ENCODE measurements around the gene STRA6.
"Not testable (repeated sequence)": the region's sequence is repeated elsewhere in the genome, so short reads cannot be mapped to it uniquely, and the experiment has no call there.

STRA6 gene

DNA sequence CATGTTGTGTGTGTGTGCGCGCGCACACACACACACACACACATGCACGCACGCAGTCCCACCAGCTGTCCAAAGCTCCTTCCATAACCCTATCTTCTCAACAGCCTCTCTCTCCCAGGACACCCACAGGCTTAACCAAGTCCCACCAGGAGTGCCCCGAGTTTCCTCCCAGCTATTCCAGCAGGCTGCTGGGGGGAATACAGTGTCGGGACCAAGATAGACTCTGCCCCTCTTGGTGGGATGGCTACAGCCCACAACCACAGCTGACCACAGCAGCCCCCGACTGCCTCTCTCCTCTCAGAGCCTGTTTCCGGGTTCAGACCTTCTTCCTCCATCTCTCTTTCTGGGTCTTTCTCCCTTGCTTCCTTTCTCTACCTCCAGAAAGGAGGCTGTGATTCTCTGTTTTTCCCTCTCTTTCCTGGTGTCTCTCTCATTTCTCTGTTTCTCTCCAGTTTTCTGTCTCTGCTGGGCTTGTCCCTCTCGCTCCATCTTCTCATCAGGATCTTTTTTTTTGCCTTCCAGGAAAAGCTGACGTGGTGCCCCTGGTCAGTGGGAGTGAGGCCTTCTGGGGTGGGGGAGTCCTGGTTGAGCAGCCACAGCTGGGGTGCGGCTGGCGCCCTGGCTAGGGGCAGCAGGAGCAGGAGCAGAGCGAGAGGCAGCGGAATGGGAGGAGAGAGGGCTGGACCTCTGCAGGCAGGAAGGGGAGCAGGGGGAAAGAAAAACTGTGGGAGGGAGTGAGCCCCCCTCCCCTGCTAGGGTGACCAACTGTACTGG lies 32.3 kb downstream of the STRA6 start:
- ChIA-PET CTCF (no interaction called here), POLR2A (no interaction called here)
- DNase-seq (ENCODE audit: extremely low spot score) = no peak
- TF ChIP-seq SUZ12 (IDR thresholded peaks at IDR 0.05) = no peak
- no peak for TF ChIP-seq CTBP1 (IDR thresholded peaks at IDR 0.05; ENCODE audit: borderline replicate concordance)

- CTCF ChIA-PET = no interaction called here
- POLR2A ChIA-PET = no interaction called here
These were observed 33.9 kb downstream of the STRA6 start for GRCh38 chr15:74168711-74169126.

DNA sequence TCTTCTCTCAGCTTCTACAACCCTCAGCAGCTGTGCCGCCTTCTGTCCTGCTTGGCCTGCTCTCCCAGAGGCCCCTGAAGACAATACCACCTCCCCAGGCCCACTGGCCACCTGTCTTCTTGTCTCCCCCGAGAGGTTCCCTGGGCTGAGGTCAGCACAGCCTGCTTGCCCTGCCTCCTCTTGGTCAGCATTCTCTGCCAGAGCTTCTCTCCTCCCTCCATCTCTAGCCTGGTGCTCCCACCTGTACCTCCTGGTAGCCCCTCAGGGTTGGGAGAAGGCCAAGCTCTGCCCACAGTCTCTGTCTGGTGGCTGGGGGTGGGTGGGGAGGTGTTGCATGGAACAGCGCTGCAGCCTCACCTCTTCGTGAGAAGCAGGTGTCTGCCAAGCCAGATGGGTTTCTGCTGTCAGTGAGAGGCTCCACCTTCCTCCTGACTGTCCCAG lies 34.7 kb downstream of the STRA6 start:
- ChIA-PET POLR2A (no interaction called here), CTCF (no interaction called here)
- no peak for DNase-seq (ENCODE audit: extremely low spot score)
- TF ChIP-seq CTBP1 (IDR thresholded peaks at IDR 0.05; ENCODE audit: borderline replicate concordance) = no peak
- TF ChIP-seq L3MBTL2 (conservative IDR thresholded peaks at IDR 0.05) = no peak
- no peak for TF ChIP-seq FOXM1 (IDR thresholded peaks at IDR 0.05; ENCODE audit: borderline replicate concordance)
- TF ChIP-seq SP1 (IDR thresholded peaks at IDR 0.05) = no peak
- no peak for TF ChIP-seq ELF4 (IDR thresholded peaks at IDR 0.05)
- TF ChIP-seq NFRKB (IDR thresholded peaks at IDR 0.05) = no peak
- TF ChIP-seq PKNOX1 (IDR thresholded peaks at IDR 0.05) = no peak
- TF ChIP-seq LEF1 (IDR thresholded peaks at IDR 0.05; ENCODE audit: borderline replicate concordance) = no peak
- TF ChIP-seq ARNT (IDR thresholded peaks at IDR 0.05) = no peak
- no peak for TF ChIP-seq HDGF (IDR thresholded peaks at IDR 0.05; ENCODE audit: borderline replicate concordance)

More at GRCh38 chr15:74168711-74169126, 33.9 kb downstream of the STRA6 start:
- no peak for DNase-seq (ENCODE audit: extremely low spot score)
- TF ChIP-seq ZNF384 (IDR thresholded peaks at IDR 0.05) (no peak), LEF1 (IDR thresholded peaks at IDR 0.05; ENCODE audit: borderline replicate concordance) (no peak), FOXM1 (IDR thresholded peaks at IDR 0.05; ENCODE audit: borderline replicate concordance) (no peak), BHLHE40 (IDR thresholded peaks at IDR 0.05; ENCODE audit: borderline replicate concordance) (no peak), ARNT (IDR thresholded peaks at IDR 0.05) (no peak)

GRCh38 chr15:74165461-74165860 lies 37.1 kb downstream of the STRA6 start:
- DNase-seq (ENCODE audit: extremely low spot score) = no peak
- TF ChIP-seq CTBP1 (IDR thresholded peaks at IDR 0.05; ENCODE audit: borderline replicate concordance) (no peak), NFRKB (IDR thresholded peaks at IDR 0.05) (no peak), ELF4 (IDR thresholded peaks at IDR 0.05) (no peak), TARDBP (IDR thresholded peaks at IDR 0.05) (no peak), FOXA1 (IDR thresholded peaks at IDR 0.05) (no peak), BHLHE40 (IDR thresholded peaks at IDR 0.05; ENCODE audit: borderline replicate concordance) (no peak), PKNOX1 (IDR thresholded peaks at IDR 0.05) (no peak), L3MBTL2 (conservative IDR thresholded peaks at IDR 0.05) (no peak), HDGF (IDR thresholded peaks at IDR 0.05; ENCODE audit: borderline replicate concordance) (no peak), ARNT (IDR thresholded peaks at IDR 0.05) (no peak), LEF1 (IDR thresholded peaks at IDR 0.05; ENCODE audit: borderline replicate concordance) (no peak), ZNF384 (IDR thresholded peaks at IDR 0.05) (no peak)
- POLR2A ChIA-PET = no interaction called here
- CTCF ChIA-PET = no interaction called here

- POLR2A ChIA-PET; CTCF ChIA-PET; DNase-seq (ENCODE audit: extremely low spot score): not testable (repeated sequence)
These were observed 40.4 kb downstream of the STRA6 start for GRCh38 chr15:74162195-74162536.

GRCh38 chr15:74160390-74160789 lies 42.2 kb downstream of the STRA6 start:
- DNase-seq (ENCODE audit: extremely low spot score); POLR2A ChIA-PET: not testable (repeated sequence)
- CTCF ChIA-PET = interaction anchor here (2.0 kb wide), 1 partner anchor 16 kb away, joined by 7 read pairs; no protein-coding TSS in a partner anchor

DNA sequence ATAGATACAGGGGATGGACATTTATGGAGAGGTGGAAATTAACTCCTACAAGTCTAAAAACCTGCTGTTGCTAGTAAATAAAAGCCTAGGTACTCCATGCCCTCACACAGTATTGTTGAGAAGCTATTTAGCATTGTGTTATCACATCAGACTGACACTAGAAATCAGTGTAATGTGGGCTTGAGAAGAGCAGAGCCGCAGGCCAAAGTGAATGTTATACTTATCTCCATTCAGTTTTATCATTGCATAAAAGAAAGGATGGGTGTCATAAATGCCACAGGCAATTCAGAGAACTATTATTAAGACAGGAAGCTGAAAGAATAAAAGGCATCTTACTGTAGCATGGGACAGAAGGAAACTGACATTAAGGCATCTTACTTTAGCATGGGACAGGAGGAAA lies 42.8 kb downstream of the STRA6 start:
- CTCF ChIA-PET = interaction anchor here (2.0 kb wide), 1 partner anchor 15 kb away, joined by 7 read pairs; no protein-coding TSS in a partner anchor
- POLR2A ChIA-PET = no interaction called here
- TF ChIP-seq FOXK2 (IDR thresholded peaks at IDR 0.05) (no peak), TARDBP (IDR thresholded peaks at IDR 0.05) (no peak), NFRKB (IDR thresholded peaks at IDR 0.05) (no peak), ARNT (IDR thresholded peaks at IDR 0.05) (no peak), PKNOX1 (IDR thresholded peaks at IDR 0.05) (no peak), ZNF384 (IDR thresholded peaks at IDR 0.05) (no peak), HDGF (IDR thresholded peaks at IDR 0.05; ENCODE audit: borderline replicate concordance) (no peak), FOXM1 (IDR thresholded peaks at IDR 0.05; ENCODE audit: borderline replicate concordance) (no peak), FOXA1 (IDR thresholded peaks at IDR 0.05) (no peak), BHLHE40 (IDR thresholded peaks at IDR 0.05; ENCODE audit: borderline replicate concordance) (no peak), LEF1 (IDR thresholded peaks at IDR 0.05; ENCODE audit: borderline replicate concordance) (no peak), ELF4 (IDR thresholded peaks at IDR 0.05) (no peak), SP1 (IDR thresholded peaks at IDR 0.05) (no peak), CTBP1 (IDR thresholded peaks at IDR 0.05; ENCODE audit: borderline replicate concordance) (no peak), SUZ12 (IDR thresholded peaks at IDR 0.05) (no peak), L3MBTL2 (conservative IDR thresholded peaks at IDR 0.05) (no peak)
- no peak for DNase-seq (ENCODE audit: extremely low spot score)
